Cortex of kidney (tissue), 1 donor: ENCODE results near the gene GDPD2.

Experiments
- DNase-seq: peaks from one replicate; lab custom pipeline; 2025; lab: John Stamatoyannopoulos, UW

GDPD2 gene

DNA sequence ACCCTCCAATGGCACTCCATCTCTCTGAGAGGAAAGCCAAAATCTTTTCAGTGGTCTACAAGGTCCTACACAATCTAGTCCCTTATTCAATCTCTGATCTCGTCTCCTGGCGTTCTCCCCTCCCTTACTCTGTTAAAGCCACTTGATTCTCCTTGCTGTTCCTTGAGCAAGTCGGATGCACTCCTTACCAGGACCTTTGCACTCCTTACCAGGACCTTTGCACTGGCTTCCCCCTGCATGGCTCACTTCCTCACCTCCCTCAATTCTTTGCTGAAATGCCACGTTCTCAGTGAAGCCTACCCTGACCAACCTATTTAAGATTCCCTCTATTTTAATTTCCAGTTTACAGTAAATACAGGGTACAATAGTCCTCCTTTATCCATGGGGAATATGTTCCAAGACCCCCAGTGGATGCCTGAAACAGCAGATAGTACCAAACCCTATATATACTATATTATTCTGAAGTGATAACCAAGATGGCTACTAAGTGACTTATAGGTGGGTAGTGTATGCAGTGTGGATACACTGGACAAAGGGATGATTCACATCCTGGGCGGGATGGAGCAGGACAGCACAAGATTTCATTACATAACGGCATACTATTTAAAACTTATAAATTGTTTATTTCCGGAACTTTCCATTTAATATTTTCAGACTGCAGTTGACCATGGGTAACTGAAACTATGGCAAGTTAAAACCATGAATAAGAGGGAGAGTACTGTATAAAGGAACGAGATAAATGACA lies 15.0 kb downstream of the GDPD2 start:
- no peak for DNase-seq

DNA sequence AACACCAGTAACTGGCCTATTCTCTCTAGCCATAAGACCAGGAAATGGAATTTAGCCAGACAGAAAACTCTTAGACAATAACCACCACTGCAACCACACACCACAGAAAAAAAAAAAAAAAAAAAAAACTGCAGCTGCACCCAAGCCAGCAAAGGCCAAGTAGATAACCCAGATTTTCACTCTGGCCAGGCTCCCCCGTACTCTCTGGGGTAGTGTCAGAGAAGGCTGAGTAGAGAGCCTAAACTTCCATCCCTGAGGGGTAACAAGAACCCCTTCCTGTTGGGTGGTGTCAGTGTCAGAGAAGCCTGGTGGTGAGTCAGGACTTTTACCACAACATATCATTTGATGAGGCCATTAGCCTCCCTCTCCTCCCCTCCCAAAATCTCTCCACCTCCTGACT lies 15.9 kb downstream of the GDPD2 start:
- no peak for DNase-seq

DNA sequence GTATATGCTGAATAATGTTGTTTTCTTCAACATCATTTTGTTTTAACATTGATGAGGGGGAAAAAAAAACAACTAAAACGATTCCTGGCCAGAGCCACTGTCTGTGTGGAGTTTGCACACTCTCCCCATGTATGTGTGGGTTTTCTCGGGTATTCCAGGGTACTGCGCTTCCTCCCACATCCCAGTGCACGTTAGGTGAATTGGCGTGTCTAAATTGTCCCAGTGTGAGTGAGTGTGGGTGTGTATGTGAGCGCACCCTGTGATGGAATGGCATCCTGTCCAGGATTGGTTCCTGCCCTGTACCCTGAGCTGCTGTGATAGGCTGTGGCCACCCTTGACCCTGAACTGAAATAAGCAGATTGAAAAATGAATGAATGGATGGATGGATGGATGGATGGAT lies 19.1 kb downstream of the GDPD2 start:
- DNase-seq, result no peak

DNA sequence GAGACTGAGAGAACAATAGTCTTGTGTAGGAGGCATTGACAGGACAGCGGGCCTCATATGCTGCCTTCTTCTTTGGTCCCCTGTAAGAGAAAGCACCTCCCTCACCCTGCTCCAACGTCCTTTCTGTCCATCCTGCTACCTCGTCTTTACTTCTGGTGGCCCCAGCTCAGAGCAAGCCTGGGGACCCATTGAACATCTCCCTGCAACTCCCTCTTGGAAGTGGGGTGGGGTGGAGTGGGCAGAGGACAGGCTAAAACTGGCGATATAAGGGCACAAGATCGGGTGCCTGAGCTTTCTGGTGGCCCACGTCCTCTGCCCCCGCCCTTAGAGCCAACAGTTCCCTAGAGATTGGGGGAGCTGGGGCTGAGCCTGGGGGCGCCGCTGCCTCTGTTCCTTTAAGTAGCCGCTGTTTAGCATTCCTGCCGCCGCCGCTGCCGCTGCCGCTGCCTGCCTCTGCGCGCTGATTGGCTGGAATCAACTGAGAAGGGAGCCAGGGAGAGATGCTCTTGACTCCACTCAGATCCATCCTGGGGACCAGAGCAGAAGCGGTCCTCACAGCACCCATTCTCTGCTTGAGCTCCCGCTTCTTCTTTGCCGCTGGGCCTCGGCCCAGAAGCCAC lies 21.3 kb downstream of the GDPD2 start, which contains the start of gene DLG3:
Gene DLG3 (plus strand): TSS at position 510 of the 620 bp plus-strand sequence. CDS start 367 bp downstream, outside the sequence.
- no peak for DNase-seq

DNA sequence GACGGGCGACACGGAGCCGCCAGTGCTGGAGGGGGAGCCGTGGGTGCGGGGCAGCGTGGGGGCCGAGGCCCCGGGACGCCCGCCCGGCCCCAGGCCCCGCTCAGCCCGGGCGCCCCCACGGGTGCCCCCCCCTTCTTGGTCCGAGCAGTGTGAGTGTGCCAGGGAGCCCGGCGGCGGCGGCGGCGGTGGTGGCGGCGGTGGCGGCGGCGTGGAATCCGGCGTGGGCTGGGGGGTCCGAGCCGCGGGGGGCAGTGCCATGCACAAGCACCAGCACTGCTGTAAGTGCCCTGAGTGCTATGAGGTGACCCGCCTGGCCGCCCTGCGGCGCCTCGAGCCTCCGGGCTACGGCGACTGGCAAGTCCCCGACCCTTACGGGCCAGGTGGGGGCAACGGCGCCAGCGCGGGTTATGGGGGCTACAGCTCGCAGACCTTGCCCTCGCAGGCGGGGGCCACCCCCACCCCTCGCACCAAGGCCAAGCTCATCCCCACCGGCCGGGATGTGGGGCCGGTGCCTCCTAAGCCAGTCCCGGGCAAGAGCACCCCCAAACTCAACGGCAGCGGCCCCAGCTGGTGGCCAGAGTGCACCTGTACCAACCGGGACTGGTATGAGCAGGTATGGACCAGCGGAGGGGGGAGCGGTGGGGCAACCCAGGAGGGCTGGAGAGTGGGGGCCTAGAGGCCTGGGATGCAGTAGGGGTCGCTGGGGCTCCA lies 22.0 kb downstream of the GDPD2 start:
- no peak for DNase-seq

DNA sequence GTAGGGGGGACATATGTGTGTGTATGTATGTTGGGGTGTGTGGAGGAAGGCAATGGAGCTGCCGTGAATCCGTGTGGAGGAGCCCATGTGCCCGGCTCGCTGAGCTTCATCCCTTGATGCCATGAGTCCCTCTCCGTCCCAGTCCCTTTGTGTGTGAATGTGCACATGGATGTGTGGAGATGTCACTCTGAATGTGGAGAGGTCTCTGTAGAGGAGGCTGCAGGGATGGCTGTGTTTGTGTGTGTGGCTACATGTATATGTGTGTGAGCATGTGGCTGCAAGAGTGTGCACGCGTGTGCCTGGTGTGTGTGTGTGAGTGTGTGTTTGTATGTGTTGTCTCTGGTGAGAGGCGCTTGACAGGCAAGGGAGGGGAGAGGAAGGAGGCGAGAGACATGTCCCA lies 22.8 kb downstream of the GDPD2 start:
- no peak for DNase-seq

DNA sequence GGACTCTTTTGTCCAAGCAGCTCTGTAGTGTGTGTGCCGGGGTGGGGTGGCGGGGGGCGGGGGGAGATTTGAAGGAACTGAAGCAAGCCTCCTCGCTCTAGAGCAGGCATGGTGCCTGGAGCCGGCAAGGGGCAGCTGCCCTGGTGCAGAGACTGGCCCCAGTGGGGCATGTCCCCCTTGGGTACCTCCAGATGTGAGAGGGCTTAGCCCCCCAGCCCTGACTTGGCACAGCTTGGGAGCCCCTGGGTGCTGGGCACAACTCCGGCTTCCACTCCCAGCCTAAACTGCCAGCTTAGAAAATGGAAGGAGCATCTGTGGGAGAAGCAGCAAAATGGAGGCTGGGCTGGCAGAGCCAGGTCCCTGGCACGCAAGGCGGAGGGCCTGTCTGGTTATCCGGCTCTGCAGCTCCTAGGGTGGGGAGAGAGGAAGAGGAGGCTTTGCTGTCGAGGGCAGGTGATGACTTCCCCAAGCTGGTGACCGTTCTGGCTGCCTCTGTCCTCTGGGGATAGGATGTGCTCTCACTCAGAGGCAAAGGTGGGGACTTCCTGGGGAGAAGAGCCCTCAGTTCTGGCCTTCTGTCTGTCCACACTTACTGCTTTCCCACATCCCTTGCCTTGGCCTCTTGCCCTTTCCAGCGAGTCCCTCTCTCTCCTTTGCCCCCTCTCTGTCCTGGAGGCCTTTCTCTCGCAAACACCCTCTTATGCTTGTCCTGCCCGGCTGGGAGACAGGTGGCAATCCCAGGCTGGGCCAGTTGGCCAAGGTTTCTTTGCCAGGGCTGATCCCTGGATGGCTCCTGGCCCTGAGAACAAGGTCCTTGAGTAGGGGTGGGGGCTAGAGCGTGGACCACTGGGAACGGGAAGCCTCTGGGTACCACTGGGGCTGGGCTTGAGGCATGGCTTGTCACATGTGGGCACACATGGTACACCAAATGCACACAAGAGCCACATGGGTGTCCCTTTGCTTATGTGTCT lies 23.6 kb downstream of the GDPD2 start:
- DNase-seq, result no peak

DNA sequence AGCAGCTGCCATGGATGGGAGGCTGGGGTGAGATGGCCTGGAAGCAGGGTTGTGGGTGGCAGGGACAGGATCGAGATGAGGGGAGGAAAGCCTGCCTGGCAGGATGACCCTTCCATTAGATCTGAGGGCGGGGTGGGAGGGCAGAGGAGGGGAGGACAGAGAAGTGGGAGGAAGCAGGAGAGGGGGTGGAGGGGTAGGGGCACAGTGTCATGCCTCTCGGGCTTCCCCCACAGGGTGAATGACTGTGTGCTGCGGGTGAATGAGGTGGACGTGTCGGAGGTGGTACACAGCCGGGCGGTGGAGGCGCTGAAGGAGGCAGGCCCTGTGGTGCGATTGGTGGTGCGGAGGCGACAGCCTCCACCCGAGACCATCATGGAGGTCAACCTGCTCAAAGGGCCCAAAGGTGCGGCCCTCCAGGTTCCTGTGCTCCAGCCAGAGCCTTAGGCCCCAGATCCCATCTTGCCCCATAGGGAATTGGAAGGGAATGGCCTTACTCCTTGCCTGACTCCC lies 26.4 kb downstream of the GDPD2 start:
- DNase-seq, result no peak

DNA sequence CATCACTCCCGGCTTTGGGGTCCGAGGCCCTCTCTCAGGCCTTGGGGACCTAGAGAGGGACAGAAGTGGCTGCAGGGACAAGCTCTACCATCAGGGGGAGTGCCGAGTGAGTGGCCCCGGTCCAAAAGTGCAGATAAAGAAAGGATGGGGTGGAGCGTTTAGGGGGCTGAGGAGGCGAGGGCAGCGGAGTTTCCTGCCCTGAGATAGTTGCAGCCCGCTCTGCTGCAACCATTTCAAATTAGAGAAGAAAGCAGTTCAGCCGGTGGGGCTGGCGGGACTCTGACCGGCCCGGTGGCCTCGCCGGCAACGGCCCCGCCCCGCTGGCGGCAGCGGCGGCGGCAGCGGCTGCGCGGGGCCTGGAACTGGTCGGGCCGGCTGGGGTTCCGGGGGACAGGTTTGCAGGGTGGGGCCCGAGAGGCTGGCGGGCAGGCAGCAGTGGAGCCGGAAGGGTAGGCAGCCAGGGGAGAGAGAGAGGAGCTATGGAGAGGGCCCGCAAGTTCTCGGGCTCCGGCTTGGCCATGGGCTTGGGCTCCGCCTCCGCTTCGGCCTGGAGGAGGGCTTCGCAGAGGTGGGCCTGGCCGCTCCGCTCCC lies 29.1 kb downstream of the GDPD2 start:
- peak; percentile 3 for DNase-seq

DNA sequence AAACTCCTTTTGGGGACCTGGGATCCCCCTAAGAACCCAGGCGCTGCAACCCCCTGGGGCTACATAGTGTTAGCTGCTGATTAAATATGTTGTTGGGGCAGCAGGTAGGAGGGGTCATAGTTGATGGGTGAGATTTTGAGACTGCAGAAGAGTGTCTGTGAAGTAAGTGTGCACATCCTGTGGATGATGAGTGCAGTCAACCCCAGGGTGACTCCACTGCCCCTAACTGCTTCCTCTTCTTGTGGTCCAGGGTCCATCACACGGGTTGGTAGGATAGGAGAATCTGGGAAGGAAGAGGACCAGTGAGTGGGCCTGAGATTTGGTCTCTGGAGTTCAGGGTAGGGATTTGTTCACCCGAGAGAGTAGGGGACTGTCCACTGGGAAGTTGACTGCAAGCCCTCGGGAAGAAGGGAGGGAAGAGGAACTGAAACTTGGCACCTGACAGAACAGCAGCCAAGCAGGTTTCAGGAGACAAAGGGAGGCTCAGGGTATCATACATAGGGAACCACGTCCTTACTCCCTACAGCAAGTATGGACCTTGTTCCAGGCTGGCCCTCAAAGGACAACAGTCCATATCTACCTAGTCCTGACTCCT lies 30.0 kb downstream of the GDPD2 start:
- no peak for DNase-seq

DNA sequence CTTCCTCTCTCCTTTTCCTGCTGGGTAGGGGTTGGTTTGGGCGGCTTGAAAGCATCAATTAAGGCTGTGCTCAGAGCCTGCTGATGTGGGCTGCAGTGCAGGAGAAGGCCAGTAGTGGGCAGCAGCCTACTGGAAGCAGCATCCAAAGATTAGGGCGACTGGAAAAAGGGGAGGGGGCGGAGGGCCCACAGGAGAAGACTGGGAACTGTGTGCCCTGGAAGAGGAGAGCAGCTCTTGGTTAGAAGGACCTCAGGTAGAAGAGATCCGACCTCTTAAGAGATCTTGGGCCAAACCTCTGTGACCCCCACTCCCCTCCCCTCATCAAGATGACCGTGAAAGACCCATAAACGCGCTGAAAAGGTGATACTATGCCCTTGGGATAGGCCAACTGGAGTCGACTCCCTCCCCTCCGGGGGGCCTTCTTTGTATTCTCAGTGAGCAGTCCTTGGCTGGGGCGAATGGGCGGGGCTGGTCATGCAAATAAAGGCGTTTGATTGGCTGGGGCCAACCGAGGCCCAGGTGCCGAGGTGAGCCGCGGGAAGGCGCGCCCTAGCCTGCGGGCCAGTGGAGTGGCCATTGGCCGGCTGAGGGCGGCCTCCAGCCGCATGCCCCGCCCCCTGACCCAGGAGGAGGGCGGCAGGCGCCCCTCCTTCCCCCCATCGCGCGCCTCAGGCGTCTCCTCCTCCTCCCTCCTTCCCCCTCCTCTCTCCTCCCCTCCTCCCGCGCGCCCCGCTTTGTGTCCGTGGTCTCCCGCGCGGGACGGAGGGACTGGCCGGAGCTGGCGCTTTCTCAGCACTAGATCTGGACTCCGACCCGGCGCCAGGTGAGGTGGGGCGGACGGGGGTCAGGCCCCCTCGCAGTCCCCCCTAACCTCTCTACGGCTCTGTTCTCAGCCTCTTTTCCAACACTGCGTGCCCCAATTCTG lies 31.6 kb downstream of the GDPD2 start:
- DNase-seq, result peak; percentile 4

DNA sequence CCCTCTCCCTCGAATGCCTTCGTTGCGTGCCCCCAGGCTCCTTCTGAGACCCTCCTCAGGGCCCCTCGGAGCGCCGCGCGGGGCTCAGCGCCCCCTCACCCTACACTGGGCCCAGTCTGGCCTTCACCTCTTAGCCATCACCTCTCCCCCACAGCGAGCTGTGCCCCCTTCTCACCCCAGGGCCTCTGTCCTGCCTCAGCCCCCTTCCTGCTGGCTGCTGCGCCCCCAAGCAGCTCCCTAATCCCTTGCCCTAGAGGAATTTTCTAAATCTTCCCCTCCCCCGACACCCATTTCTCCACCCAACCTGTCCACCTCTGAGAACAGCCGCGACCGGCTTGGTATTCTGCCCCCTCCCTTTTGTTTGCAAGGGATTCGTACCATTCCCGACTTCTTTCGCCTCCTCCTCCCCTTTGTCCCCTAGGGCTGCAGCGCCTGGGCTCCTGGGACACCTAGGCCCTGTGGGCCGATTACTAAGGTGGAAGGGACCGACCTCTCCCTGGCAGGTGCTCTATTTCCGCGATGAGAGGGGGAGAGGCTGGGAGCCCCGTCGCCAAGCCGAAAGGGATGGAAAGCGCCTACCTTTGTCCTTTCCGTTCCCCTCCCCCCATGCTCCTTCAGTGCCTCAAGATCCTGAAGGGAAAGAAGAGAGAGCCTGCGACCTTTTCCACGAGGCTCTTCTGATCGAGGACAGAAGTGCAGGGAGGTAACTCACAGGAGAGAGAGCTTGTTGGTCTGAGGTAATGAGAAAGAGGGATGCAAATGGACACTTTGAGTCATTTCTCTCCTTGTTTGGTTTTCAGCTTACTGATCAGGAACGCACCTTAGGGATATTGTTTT lies 32.5 kb downstream of the GDPD2 start:
- DNase-seq, result no peak

DNA sequence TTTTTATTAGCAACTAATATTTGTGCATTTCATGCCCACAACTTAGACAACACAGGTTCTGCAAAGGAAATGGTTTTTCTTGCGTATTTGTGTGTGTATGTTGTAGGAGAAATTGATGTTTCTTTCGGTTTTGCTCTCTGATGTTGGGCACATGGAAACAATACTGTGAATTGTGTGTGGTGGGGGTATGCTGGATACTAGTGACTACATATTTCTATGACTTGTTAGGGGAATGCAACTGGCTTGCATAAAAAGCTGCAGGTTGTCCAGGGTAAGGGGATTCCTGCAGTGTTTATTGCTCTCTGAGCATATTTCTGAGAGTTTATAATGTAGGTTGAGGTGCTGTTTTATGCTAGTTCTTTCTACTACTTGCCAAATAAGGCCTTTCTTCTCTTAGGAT lies 33.1 kb downstream of the GDPD2 start:
- no peak for DNase-seq

DNA sequence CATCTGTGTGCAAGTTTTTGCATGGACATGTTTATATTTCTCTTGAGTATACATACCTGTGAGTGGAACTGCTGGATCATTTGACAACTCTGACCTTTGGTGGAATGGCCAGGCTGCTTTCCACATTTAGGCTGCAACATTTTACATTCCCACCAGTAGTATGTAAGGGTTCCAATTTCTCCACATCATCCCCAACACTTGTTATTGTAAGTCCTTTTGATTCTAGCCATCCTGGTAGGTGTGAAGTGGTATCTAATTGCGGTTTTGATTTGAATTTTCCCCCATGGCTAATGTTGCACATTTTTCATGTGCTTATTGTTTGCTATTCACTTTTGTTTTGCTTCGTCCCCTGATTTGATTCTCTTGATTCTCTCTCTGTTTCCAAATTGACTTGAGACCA lies 37.9 kb downstream of the GDPD2 start:
- DNase-seq, result no peak

DNA sequence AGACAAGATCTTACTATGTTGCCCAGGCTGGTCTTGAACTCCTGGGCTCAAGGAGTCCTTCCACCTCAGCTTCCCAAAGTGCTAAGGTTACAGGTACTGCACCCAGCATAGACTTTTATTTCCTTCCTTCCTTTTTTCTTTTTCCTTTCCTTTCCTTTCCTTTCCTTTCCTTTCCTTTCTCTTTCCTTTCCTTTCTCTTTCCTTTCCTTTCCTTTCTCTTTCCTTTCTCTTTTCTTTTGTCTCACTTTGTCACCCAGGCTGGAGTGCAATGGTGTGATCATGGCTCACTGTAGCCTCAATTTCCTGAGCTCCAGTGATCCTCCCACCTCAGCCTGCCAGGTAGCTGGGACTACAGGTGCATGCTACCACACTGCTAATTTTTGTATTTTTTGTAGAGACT lies 40.9 kb downstream of the GDPD2 start:
- no peak for DNase-seq

DNA sequence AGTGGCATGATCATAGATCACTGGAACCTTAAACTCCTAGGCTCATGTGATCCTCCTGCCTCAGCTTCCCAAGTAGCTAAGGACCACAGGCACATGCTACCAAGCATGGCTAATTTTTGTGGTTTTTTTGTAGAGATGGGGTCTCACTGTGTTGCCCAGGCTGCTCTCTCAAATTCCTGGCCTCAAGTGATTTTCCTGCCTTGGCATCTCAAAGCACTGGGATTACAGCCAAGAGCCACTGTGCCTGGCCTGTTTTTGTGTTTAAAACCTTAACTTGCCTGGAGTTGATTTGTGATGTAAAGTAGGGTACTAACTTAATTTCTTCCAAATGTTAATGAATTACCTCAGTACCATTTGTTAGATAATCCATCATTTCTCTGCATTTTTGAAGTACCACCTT lies 43.9 kb downstream of the GDPD2 start:
- no peak for DNase-seq

DNA sequence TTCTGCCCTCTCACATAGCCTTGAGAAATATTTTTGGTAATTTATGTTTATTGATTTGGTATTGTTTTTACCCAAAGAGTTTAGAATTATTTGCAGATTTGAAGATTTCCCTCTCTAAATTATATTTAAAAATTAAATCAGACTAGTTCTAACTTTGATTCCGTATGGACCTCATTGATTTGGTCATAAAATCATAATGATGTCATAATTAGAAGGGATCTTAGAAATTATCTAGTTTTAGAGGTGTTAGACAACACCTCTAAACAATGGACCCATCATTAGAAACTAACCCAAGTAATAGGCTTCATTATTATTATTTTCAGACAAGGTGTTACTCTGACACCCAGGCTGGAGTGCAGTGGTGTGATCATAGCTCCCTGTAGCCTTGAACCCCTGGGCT lies 45.6 kb downstream of the GDPD2 start:
- no peak for DNase-seq

DNA sequence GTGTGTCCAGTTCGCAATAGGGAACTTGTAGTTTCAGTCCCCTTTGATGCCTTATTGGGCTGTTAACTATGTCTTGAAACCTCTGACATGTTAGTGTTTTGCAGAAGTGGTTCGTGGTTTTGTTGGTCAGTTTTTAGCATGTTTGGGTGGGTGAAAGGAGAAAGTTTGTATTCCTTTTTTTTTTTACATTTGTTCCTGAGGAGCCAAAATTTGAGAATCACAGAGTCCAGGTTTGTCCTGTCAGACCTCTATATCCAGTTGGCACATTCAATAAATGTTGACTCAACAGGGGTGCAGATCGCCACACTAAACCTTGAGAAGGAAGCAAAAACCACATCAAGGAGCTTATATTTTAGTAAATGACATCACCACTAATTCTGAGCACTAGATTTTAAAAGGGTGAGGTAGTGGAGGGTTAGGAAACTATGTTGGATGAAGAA lies 47.8 kb downstream of the GDPD2 start:
- DNase-seq, result no peak
